ENCODE data around the gene AKR1C2. TPM values are rescaled to one million over a fixed set of nuclear protein-coding genes. Genes with fewer than 3 reads are reported as not detected.
"Not testable (repeated sequence)": the region's sequence is repeated elsewhere in the genome, so short reads cannot be mapped to it uniquely, and the experiment has no call there.

AKR1C2 gene
- 10.3 TPM for polyA plus RNA-seq (ENCODE audit: insufficient read length)

DNA sequence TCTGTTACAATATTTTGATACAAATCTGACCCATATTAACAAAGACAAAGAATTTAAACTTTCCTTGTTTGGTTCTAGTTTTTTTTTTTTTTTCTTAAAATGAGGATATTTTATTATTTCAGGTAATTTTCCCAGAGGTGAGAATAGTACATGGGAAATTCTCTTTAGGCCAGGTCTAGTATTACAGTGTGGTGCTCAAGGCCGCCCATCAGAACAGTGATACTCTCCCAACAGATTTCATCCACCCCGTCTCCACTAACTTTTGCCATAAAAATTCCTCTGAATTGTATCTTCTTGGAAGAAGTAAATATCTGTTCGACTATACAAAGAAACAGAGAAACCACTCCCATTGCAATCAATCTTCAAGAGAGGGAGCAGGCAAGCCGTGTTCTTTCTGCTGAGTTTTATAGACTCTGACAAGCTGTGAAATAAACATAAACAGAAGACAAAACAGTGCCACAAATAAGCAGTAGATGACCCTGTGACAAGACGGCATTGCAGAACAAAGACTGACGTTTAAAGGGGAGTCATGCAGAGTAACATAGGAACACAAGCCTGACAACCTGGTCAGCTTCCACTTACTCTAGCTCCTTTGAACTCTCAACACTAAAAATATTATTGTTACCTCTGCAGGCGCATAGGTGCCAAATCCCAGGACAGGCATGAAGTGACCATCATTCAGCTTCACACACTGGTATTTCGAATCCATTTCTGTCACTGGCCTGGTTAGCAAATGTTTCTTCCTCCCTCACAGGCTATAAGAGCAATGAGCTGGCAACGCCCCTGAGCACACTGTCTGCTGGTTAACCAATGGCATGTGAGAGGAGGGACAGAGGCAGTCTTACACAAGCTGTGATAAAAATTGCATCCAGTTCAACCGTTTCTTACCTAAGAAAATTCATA is at the start of gene AKR1C2:
AKR1C2 (minus strand) TSS at position 731 of the 903 bp plus-strand sequence; CDS start at position 709, 22 bp downstream.
- DNase-seq (ENCODE audit: low read depth), result not testable (repeated sequence)

DNA sequence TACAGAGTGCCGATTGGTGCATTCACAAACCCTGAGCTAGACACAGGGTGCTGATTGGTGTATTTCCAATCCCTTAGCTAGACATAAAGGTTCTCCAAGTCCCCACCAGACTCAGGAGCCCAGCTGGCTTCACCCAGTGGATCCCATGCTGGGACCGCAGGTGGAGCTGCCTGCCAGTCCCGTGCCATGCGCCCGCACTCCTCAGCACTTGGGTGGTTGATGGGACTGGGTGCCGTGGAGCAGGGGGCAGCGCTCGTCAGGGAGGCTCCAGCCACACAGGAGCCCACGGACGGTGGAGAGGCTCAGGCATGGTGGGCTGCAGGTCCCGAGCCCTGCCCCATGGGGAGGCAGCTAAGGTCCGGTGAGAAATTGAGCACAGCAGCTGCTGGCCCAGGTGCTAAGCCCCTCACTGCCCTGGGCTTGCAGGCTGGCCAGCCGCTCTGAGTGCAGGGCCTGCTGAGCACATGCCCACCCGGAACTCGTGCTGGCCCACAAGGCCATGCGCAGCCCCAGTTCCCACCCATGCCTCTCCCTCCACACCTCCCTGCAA is 49.4 kb upstream of the AKR1C2 start:
- not testable (repeated sequence) for DNase-seq (ENCODE audit: low read depth)

DNA sequence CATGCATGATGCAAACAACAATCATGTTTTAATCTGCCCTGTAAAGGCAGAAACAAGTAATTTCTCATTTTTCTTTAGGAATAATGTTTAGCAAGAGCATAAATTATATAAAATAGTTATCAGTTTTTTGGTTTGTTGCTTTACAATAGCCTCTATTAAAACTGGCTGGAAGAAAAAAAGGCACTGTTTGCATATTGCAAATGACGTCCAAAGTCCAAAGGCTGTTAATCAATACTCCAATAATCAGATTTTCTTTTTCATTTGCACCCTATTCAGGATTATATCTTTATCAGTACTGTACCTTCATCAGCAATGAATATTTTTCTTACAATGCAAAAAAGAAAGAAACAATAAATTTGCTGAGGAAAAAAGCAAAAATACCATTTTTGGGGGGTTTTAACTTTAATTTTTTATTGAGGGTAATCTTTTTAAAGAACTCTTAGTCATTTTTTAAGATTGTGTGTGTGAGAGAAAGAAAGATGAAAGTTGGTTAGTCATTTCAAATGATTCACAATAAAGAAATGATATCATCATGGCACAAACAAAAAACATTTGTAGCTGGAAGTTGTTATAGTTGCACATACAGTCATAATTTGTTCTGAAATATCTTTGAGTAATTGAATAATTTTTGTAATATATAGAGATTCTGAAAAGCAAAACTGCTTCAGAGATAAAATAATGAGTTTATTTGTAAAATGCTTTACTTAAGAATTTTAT is 44.4 kb upstream of the AKR1C2 start:
- DNase-seq (ENCODE audit: low read depth), result no peak

DNA sequence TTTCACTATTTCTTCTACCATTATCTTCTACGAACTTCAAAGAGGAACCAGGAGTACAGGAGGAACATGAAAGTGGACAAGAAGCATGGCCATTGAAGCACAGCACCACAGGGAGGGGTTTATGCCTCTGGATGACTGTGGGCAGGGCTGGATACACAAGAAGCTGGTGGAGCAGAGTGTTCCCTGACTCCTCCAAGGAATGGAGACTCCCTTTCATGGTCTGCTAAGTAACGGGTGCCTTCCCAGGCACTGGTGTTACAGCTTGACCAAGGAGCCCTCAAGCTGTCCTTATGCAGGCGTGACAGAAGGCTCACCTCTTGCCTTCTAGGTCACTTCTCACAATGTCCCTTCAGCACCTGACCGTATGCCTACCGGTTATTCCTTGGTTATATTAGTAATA is 43.4 kb upstream of the AKR1C2 start:
- DNase-seq (ENCODE audit: low read depth), result not testable (repeated sequence)

DNA sequence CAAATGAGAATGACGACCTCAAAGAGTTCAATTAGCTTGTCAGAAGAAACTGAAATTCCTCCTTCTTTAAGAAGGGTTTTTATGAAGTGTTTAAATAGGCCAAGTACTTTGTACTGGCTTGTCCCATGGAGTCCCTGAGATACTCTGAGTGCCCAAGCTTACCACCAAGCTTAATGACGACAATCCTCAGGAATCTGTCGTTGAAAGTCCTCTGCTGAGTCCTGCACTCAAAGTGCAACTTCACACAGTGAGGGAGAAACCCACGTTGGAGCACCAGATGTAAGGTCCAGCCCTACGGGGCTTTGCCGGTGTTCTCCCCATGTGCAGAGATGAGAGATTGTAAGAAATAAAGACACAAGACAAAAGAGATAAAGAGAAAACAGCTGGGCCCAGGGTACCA is 42.8 kb upstream of the AKR1C2 start:
- DNase-seq (ENCODE audit: low read depth), result no peak

DNA sequence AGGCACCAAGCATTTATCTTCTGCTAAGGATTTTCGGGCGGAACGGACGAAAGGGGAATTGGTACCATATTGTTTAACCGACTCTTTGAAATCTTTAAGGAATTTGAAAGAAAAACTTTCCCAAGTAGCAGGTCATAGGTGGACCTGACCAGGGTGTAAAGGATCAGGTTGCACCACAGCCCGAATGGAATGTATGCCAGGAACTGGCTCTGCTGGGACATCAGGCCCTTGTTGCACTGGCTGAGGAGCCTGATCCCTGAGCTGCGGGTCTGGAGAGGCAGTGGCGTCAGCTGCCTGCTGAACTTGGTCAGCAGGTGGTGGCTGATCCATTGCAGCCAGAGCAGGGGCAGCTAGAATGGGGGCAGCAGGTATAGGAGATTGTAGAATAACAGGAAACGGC is 41.4 kb upstream of the AKR1C2 start:
- DNase-seq (ENCODE audit: low read depth), result no peak

DNA sequence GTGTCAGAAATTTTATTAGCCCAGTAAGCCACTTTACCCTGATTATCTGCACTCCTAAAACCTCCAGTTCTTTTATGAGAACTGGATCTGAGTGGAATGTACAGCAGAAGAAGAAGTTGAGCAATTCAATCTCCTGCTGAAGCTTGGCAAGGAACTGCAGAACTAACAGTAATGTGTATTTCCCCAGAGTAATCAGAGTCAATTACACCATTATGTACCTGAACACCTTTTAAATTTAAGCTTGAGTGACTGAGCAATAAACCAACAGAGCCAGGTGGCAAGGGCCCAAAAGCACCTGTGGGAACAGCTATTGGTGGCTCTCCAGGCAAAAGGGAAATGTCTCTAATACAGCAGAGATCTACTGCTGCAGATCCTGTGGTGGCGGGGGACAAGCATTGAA is 40.1 kb upstream of the AKR1C2 start:
- DNase-seq (ENCODE audit: low read depth), result no peak

DNA sequence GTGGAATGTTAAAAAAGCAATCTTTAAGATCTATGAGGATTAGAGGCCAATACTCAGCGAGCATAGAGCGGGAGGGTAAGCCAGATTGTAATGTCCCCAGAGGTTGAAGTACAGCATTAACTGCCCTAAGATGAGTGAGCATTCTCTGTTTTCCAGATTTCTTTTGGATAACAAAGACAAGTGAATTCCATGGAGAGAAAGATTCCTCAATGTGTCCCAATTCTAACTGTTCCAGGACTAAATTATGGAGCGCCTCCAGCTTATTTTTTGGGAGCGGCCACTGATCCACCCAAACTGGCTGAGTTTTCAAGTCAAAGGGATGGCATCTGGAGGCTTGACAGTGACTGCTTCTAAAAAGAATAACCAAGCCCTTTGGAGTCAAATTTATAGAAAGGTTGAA is 39.3 kb upstream of the AKR1C2 start:
- DNase-seq (ENCODE audit: low read depth), result no peak

DNA sequence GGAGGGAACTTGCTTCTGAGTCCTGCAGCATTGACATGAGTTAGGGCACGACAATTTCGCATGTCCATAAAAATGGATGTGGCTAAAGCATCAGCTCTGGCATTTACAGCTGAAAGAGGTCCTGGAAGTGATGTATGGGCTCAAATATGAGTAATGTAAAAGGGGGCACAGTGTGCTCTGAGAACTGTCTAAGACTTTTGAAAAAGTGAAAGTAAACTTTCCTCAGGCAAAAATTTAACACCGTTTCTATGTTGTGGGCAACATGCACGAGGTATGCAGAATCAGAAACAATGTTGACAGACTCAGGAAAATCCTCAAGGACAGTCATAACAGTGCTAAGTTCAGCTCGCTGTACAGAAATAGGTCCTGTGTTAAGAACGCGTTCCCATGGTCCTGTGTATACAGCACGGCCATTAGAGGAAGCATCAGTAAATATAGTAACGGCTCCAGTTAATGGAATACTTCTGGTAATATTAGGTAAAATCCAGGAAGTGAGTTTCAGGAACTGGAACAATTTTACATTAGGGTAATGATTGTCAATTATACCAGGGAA is 37.9 kb upstream of the AKR1C2 start:
- no peak for DNase-seq (ENCODE audit: low read depth)

DNA sequence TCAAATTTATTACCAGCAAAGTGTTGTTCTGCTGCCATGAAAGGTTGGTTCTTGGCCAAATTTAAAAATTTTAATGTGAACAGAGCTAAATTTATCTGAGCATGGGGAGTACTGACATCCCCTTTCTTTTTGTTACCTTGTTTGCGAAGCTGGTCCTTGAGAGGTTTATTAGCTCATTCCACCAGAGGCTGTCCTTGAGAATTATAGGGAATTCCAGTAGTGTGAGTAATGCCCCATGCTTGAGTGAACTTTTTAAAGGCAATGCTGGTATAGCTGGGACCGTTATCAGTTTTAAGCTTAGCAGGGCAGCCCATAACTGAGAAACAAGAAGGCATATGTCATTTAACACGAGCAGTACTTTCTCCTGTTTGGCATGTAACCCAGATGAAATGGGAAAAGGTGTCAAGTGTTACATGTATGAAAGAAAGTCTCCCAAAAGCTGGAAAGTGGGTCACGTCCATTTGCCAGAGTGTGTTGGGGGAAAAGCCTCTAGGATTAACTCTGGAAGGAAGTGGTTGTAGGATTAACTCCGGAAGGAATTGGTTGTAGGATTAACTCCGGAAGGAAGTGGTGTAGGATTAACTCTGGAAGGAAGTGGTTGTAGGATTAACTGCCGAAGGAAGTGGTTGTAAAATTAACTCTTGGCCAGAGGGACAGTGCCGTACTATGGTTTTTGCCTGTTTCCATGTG is 37.3 kb upstream of the AKR1C2 start:
- DNase-seq (ENCODE audit: low read depth), result no peak

DNA sequence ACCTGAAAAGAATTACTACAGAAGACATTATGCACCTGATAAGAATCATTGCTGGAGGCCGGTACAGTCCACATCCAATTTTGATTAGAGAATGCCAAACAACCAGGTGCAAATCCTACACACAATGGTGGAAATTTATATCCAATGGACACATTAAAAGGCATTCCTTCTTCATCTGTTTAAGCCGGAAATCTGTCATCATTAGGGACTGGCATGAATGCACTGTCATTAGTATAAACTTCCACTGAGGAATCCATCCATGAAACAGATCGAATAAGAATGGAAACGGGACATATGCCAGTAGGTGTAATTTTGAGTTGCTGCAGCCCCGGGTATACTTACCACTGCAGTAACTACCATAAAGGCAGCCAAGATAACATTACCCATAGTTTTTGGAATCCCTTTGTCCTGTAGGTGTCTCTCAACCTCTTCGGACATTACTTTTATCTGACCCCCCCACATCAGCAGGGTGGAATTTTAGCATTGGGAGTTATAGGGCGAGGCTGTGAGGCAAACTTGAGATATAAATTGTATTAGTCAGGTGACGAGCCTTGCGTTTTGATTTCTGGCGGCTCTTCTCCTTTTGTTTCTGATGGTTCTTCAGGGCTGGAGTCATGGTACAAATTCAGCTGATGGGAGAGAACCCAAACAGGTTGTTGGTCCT is 36.5 kb upstream of the AKR1C2 start:
- DNase-seq (ENCODE audit: low read depth), result no peak

DNA sequence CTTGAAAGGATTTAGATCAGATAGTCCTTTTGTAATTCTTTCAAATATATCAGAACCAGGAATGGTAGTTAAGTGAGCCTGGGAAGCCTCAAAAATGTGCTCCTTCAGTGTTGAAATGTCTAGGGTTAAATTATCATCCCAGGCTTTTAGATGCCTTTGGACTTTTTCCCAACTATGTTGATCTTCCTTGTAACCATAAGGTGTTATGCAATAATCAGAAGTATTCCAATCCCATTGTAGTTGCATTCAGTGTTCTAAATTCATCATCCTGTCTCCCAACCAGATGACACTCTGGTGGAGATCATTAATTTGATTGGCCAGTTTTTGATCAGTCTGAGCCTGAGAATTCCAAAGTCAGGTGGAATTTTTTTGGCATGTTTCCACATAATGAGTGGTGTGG is 35.1 kb upstream of the AKR1C2 start:
- DNase-seq (ENCODE audit: low read depth), result no peak

DNA sequence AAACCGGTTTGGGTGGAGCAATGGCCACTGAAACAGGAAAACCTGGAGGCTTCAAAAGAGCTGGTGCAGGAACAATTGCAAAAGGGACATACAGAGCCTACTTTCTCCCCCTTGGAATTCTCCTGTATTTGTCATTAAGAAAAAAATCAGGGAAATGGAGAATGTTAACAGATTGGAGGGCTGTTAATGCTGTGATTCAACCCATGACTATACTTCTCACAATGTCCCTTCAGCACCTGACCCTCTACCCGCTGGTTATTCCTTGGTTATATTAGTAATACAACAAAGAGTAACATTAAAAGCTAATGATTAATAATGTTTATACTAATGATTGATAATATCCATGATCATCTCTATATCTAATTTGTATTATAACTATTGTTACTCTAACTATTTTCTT is 34.4 kb upstream of the AKR1C2 start:
- DNase-seq (ENCODE audit: low read depth), result no peak

DNA sequence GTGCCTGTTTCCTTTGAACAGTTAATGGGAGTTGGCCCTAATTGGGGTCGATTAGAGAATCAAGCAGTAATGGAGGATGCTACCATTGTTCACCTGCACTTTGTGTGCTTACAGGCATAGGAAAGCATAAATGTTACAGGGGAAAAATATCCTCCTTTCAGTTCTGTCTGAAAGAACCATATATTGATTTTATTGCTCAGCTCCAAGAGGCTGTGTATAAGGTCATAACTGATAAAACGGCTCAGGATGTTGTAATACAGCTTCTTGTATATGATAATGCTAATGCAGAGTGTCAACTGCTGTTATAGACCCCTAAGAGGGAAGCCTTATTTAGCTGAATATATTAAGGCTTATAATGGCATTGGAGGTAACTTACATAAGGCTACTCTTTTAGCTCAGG is 32.9 kb upstream of the AKR1C2 start:
- DNase-seq (ENCODE audit: low read depth), result no peak

DNA sequence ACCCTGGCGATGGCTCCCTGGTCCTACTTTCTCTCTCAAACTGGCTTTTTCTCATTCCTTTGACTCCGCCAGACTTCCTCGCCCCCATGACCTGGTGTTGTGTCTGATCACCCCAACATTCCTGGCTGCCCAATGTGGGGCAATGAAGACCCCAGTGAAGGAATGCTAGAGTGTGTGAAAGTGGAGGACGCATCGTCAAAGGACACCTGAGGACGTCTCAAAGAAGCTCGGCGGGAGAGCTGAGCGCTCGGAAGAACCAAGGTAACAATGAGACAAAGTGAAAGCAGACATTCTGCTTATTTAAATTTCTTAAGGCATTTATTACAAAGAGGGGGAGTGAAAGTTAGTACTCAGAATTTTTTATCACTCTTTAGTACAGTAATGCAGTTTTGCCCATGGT is 31.7 kb upstream of the AKR1C2 start:
- no peak for DNase-seq (ENCODE audit: low read depth)

DNA sequence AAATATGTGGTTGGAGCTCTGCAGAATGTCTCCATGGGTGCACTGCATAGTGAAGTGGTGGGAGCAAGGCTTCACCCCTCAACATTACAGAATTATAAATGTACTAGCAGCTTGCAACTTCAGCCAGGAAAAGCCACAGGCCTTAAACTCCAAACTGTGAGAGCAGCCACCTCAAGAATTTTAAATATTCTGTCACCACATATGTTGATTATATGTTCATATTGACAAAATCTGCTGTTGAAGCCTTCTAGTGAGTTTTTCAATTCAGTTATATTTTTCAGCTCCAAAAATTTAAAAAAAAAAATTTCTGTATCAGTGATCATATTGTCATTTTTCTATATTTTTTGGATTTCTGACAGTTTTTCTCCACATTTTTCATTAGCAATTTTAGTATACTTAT is 30.9 kb upstream of the AKR1C2 start:
- no peak for DNase-seq (ENCODE audit: low read depth)

DNA sequence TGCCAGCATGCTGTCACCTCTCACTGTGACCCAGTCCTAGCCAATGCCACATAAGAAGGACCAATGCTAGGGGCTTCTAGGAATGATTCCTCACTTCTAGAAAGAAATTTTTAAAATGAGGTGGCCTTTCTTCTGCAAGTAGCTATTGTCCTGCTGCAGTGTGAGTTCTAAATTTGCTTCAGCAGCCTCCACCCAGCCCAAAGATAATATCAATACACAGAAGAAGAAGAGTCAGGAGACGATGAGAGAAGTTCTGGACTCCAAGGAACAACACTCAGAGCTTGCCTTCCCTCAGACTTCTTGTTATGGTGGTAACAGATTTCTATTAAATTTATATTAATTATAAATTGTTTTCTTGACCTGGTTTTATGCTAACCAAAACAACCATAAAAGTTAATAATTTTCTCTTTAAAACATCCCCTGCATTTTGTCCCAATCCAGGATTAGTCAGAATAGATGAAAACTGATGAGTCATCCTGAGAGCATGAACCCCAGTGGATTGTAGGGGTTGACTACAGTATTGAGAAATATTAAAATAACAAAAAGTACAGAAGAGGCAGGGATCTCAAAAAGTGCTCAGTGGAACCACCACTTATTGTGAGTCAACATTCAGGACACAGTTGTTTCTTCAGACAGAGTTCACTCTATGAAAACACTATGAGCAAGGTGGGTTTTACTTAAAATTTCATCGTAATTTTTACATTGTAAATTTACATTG is 29.6 kb upstream of the AKR1C2 start:
- no peak for DNase-seq (ENCODE audit: low read depth)

DNA sequence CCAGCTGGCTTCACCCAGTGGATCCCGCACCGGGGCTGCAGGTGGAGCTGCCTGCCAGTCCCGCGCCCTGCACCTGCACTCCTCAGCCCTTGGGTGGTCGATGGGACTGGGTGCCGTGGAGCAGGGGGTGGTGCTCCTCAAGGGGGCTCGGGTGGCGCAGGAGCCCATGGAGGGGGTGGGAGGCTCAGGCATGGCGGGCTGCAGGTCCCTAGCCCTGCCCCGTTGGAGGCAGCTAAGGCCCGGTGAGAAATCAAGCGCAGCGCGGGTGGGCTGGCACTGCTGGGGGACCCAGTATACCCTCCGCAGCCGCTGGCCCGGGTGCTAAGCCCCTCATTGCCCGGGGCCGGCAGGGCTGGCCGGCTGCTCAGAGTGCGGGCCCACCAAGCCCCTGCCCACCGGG is 28.8 kb upstream of the AKR1C2 start:
- not testable (repeated sequence) for DNase-seq (ENCODE audit: low read depth)

DNA sequence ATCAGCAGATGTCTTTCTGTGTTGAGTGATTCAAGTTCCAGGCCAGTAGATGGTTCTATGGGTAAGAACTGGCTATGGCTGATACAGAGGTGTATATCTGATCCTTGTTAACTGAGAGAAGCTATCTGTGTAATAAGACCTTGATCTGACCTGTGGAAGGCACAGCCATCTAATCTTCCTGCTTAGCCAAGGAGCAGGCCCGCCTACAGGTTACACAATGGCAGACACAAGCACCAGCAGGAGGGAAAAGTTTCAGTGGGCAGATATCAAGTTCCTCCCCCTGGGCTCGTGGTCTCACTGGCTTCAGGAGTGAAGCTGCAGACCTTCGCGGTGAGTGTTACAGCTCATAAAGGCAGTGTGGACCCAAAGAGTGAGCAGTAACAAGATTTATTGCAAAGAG is 27.9 kb upstream of the AKR1C2 start:
- not testable (repeated sequence) for DNase-seq (ENCODE audit: low read depth)

DNA sequence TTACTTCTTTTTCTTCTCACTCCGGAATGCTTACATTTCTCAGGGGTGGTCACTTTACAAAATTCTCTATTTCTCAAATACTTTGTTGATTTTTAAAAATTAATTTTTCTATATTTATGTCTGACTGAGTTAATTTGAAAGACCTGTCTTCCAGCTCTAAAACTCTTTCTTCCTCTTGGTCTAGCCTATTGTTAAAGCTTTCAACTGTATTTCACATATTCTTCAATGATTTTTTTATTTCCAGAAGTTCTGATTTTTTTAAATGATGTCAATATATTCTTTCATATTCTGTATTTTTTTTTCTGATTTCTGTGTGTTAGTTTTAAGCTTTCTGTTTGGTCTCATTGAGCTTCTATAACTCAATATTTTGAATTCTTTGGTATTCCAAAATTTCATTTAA is 27.3 kb upstream of the AKR1C2 start:
- no peak for DNase-seq (ENCODE audit: low read depth)

DNA sequence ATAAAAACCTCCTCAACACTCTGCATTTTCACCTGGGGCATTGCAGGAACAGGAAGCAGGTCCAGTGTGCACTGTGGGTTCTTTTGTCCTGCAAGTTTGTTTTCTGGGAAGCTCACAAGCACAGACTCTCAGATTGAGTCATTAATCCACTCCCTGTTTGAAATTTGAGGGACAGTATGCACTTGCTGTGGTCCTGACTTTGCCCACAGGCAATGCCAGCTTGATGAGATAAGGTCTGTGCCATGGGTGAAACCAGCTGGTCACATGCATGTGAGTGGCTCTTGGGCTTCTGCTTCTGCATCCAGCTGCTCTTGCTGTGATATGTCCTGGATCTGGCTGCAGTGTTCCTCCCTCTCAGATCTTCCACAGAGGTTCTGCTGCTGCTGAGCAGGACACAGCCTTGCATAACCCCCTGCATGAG is 21.8 kb upstream of the AKR1C2 start:
- DNase-seq (ENCODE audit: low read depth), result not testable (repeated sequence)

All from forelimb muscle (tissue), 1 donor.